GM12892 (cell line): ENCODE data around the gene SCGB3A1.

Experiments used
- POLR2A ChIP-seq: IDR thresholded peaks from 2 replicates; pipeline ENCODE4 v1.6.1; 2011; ENCODE audit warnings: low read depth, low read length, control low read depth
- POLR2AphosphoS5 ChIP-seq: IDR thresholded peaks from 2 replicates; pipeline ENCODE4 v1.6.1; 2011; ENCODE audit warnings: low read depth, low read length, control low read depth
- TAF1 ChIP-seq: IDR thresholded peaks from 2 replicates; pipeline ENCODE4 v1.6.1; 2011; ENCODE audit warnings: low read depth, mild to moderate bottlenecking, control low read depth, low read length, borderline replicate concordance

DNA sequence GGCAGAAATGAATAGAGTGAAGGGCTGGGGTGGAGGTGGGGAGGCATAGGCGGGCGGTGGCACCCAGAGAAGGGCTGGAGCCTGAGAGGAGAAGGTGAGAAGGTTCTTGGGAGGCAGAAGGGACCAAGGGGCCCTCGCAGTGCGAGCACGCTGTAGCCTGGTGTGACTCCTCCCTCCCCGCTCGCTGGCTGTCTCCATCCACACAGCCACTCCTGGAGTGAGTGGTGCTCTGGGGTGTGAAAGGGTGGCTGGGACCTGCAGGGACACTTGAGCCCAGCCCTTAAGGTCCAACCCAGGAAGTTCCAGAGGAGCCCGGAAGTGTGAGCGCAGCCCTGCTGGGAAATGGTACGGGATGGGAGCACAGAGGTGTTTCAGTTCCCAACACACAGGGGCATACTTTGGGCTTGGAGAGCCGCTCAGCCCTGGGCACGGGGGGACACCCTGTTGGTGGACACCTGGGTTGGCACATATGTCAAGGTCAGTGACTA is 9.3 kb upstream of the SCGB3A1 start:
- TF ChIP-seq POLR2AphosphoS5 (no peak), POLR2A (no peak), TAF1 (no peak)
